ENCODE data around the gene ACER2.

DNA sequence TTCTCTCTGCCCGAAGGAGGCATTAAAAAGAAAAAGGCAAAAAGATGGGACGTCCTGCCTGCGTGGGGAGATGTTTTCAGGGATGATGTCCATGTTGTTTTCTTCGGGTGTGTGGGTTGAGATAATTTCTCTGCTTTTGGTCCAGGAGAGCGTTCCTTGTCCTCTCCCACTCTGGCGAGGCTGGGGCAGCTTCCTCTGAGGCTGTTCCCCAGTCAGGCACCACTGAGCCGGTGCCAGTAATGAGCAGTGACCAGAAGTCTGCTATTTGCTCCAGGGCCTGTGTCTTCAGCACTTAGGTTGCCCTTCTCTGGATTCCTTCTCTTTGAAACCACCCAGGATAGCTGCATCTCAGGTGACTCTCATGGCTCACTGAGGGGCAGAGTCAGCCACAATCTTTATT is 71.5 kb downstream of the ACER2 start:
- TF ChIP-seq CTCF (IDR thresholded peaks at IDR 0.05), result no peak
- no peak for TF ChIP-seq POLR2A (IDR thresholded peaks at IDR 0.05)
- no peak for TF ChIP-seq EP300 (IDR thresholded peaks at IDR 0.05; ENCODE audit: low read depth)
- no peak for TF ChIP-seq POLR2AphosphoS5 (IDR thresholded peaks at IDR 0.05)

All from transverse colon (tissue), 4 donors.